Upper lobe of right lung (tissue), 1 donor: ENCODE measurements around the gene XYLB. TPM values are rescaled to one million over a fixed set of nuclear protein-coding genes. Genes with fewer than 3 reads are reported as not detected.

Experiments
- ATAC-seq: fragments of 200-7000 bp; cut with Tn5 transposase; one replicate; pipeline ENCODE4 v1.9.1; 2020; ENCODE audit warnings: mild to moderate bottlenecking, moderate library complexity
- DNase-seq: peaks from one replicate; pipeline ENCODE4 v3.0.0-alpha.2; 2020
- H3K27ac ChIP-seq: fragments of 200-600 bp; one replicate; pipeline ENCODE4 v1.8.0; 2022
- H3K27me3 ChIP-seq: fragments of 200-600 bp; one replicate; pipeline ENCODE4 v1.8.0; 2022; ENCODE audit warnings: mild to moderate bottlenecking
- H3K36me3 ChIP-seq: fragments of 200-600 bp; one replicate; pipeline ENCODE4 v1.8.0; 2022
- H3K4me1 ChIP-seq: fragments of 200-600 bp; one replicate; pipeline ENCODE4 v1.8.0; 2022
- H3K4me3 ChIP-seq: fragments of 200-600 bp; one replicate; pipeline ENCODE4 v1.8.0; 2022; ENCODE audit warnings: mild to moderate bottlenecking
- H3K9me3 ChIP-seq: fragments of 200-600 bp; one replicate; pipeline ENCODE4 v1.8.0; 2022
- intact Hi-C: fragments of 100-400 bp; cut with DNase I; formaldehyde crosslinking; loops from one replicate; pipeline ENCODE4 v1.11.0; 2022
- total RNA-seq: library from RNA; stranded (reverse); fragmentation: NEBNext Ultra II Directional; extraction: Animal tissue kit (Norgen Biotek cat#: 25700); gene quantifications from one replicate; pipeline ENCODE4 v1.2.1, GENCODE V29; 2021
- TF ChIP-seq, protein P1 (sequence below): fragments of 200-600 bp; IDR thresholded peaks from one replicate; pipeline ENCODE4 v1.8.0; 2022; ENCODE audit warnings: antibody characterized with exemption
- donor health status: DM: no; HTN: yes; CAD: no; lungs with severe emphysema.

XYLB gene
- total RNA-seq, 1 donor from 2014 or later, result 3.1 TPM

GRCh38 chr3:38374221-38374620 is 27.6 kb downstream of the XYLB start:
- ATAC-seq (no peak), DNase-seq (no peak)
- TF ChIP-seq, protein P1, sequence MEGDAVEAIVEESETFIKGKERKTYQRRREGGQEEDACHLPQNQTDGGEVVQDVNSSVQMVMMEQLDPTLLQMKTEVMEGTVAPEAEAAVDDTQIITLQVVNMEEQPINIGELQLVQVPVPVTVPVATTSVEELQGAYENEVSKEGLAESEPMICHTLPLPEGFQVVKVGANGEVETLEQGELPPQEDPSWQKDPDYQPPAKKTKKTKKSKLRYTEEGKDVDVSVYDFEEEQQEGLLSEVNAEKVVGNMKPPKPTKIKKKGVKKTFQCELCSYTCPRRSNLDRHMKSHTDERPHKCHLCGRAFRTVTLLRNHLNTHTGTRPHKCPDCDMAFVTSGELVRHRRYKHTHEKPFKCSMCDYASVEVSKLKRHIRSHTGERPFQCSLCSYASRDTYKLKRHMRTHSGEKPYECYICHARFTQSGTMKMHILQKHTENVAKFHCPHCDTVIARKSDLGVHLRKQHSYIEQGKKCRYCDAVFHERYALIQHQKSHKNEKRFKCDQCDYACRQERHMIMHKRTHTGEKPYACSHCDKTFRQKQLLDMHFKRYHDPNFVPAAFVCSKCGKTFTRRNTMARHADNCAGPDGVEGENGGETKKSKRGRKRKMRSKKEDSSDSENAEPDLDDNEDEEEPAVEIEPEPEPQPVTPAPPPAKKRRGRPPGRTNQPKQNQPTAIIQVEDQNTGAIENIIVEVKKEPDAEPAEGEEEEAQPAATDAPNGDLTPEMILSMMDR, result no peak

DNA sequence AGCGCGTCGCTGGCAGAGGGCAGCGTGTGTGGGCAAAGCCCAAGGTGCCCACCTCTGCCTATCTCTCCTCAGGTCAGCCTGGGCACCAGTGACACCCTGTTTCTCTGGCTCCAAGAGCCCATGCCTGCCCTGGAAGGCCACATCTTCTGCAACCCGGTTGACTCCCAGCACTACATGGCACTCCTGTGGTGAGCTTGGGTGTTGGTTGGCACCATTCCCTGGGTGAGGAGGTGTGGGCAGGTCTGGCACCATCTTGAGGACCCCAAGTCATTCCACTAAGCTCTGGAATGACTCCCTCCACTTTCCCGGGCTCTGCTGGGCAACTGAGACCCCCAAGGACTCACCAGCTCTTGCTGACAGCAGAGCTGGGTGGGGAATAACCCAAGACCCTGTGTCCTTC is 28.5 kb downstream of the XYLB start:
- no peaks in the 10 kb centered on the region for H3K9me3 ChIP-seq
- DNase-seq (peak; percentile 52), ATAC-seq (no peak)
- TF ChIP-seq, protein P1, result no peak
- no peaks in the 10 kb centered on the region for H3K4me1 ChIP-seq
- H3K4me3 ChIP-seq, result no peak overlapping the region
- H3K36me3 ChIP-seq, result no peaks in the 10 kb centered on the region
- no peak overlapping the region for H3K27ac ChIP-seq
- H3K27me3 ChIP-seq, result no peaks in the 10 kb centered on the region
- intact Hi-C loops, result no loop called here

More at GRCh38 chr3:38374221-38374620, 27.6 kb downstream of the XYLB start:
- Histone ChIP-seq H3K9me3 (no peaks in the 10 kb centered on the region), H3K4me1 (no peaks in the 10 kb centered on the region), H3K27ac (no peak overlapping the region), H3K27me3 (no peaks in the 10 kb centered on the region), H3K36me3 (no peaks in the 10 kb centered on the region), H3K4me3 (no peak overlapping the region)
- intact Hi-C loops, result no loop called here

DNA sequence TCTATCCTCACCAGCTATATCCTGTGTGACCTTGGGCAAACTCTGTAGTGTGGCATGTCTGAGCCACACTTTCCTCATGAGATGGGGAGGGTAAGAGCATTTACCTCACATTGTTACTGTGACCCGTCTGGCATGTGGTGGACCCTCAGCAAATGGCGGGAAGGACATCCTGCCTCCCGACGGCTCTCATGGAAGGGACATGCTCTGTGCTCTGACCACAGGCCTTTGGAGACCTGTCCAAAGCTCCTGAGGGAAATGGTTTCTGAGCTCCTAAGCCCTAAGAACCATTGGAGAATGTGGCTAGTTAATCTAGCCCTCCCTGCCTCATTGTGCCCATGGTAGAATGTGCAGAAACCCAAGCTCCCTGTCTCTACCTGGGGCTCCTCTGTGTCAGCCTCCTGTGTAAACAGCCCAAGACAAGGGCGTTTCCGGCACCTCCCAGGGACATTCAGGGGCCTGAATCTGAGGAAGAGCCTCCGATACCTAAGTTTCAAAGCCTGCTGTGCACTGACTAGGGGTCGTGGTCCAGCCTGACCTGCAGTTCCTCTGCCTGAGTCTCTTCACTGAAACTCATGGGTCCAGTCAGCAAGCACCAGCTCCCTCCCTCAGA is 29.0 kb downstream of the XYLB start:
- Histone ChIP-seq H3K27ac (no peak overlapping the region), H3K4me3 (no peak overlapping the region), H3K27me3 (no peaks in the 10 kb centered on the region), H3K9me3 (no peaks in the 10 kb centered on the region), H3K36me3 (no peaks in the 10 kb centered on the region), H3K4me1 (no peaks in the 10 kb centered on the region)
- TF ChIP-seq, protein P1, result no peak
- ATAC-seq, result no peak
- intact Hi-C loops, result no loop called here
- DNase-seq, result peak; percentile 8

- no peaks in the 10 kb centered on the region for H3K36me3 ChIP-seq
These were observed 29.7 kb downstream of the XYLB start for GRCh38 chr3:38376098-38376816.

DNA sequence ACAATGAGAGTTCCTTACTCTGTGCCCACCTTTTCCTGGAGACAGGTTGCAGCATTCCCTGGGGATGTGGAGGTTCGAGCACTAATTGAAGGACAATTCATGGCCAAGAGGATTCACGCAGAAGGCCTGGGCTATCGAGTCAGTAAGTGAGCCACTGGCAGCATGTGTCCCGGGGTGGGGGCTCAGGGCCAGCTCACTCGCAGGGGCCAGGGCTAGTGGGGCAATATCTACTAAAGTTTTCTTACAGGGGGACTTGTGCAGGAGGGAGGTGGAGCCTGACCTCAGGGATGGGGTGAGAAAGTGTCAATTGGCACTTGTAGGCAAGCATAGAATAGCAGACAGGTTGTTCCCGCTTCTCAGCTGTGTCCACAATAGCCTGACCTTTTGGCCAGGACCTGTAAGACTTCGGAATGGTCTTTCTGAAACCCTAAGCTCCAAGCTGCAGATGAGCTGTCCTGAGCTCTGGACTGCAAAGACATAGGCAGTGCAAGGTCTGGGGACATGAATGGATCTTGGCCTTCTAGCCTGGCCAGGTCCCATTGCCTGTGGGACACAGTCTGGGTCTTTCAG is 32.7 kb downstream of the XYLB start:
- ATAC-seq (no peak), DNase-seq (peak; percentile 45)
- Histone ChIP-seq H3K27me3 (no peaks in the 10 kb centered on the region), H3K27ac (no peak overlapping the region), H3K4me1 (no peaks in the 10 kb centered on the region), H3K9me3 (no peaks in the 10 kb centered on the region), H3K36me3 (no peaks in the 10 kb centered on the region), H3K4me3 (no peak overlapping the region)
- TF ChIP-seq, protein P1, result no peak
- intact Hi-C loops, result no loop called here

More at GRCh38 chr3:38376098-38376816, 29.7 kb downstream of the XYLB start:
- no peak for ATAC-seq
- no peak for DNase-seq
- no peak overlapping the region for H3K27ac ChIP-seq
- H3K4me3 ChIP-seq, result no peak overlapping the region
- no peaks in the 10 kb centered on the region for H3K9me3 ChIP-seq
- intact Hi-C loops, result no loop called here
- no peaks in the 10 kb centered on the region for H3K27me3 ChIP-seq
- H3K4me1 ChIP-seq, result no peaks in the 10 kb centered on the region
- TF ChIP-seq, protein P1, result no peak
